HEK293 (cell line): Measurements from ENCODE around the gene HOXB4.

Experiments used
- CTCF ChIA-PET: fragments of 350-600 bp; formaldehyde crosslinking; extraction: SDS; loops from one replicate; lab custom pipeline; 2021; ENCODE audit warnings: antibody characterized with exemption; lab: Yijun Ruan, JAX
- POLR2A ChIA-PET: fragments of 300-600 bp; formaldehyde crosslinking; extraction: SDS; loops from one replicate; lab custom pipeline; 2020; ENCODE audit warnings: antibody characterized with exemption, inconsistent platforms; lab: Yijun Ruan, JAX
- H3K27ac ChIP-seq: fragments of 200-500 bp; sonication (Bioruptor generic); 2 replicates; pipeline ENCODE4 v1.5.1; 2014; ENCODE audit warnings: low read depth, low read length, control low read depth, inconsistent platforms; ENCODE audit errors: extremely low read depth
- H3K36me3 ChIP-seq, 2 experiments: fragments of 200-500 bp in 1 of 2; sonication (Bioruptor generic) in 1 of 2; 1 replicate in 1 of 2; 2 replicates in 1 of 2; pipeline ENCODE4 v1.5.1; 2014 to 2017; ENCODE audit warnings: inconsistent platforms in 2 of 2, low read length in 2 of 2; ENCODE audit not compliant: control insufficient read depth in 2 of 2, insufficient read depth in 1 of 2
- H3K4me1 ChIP-seq: fragments of 200-500 bp; sonication (Bioruptor generic); 2 replicates; pipeline ENCODE4 v1.5.1; 2014; ENCODE audit warnings: mild to moderate bottlenecking, low read length, inconsistent platforms; ENCODE audit not compliant: control insufficient read depth, insufficient read depth
- H3K4me3 ChIP-seq: 2 replicates; pipeline ENCODE4 v1.5.1; 2011; ENCODE audit warnings: low read depth, mild to moderate bottlenecking, control low read depth, low read length, moderate library complexity
- H3K9me3 ChIP-seq: fragments of 200-500 bp; sonication (Bioruptor generic); 2 replicates; pipeline ENCODE4 v1.5.1; 2014; ENCODE audit warnings: low read depth, low read length, inconsistent platforms; ENCODE audit not compliant: control insufficient read depth, insufficient read depth
- HIC1 ChIP-seq: fragments of 450-650 bp; formaldehyde crosslinking; IDR thresholded peaks from 2 replicates; pipeline ENCODE4 v1.5.1; 2016; ENCODE audit warnings: missing biosample characterization, missing genetic modification characterization
- IKZF3 ChIP-seq: fragments of 450-650 bp; IDR thresholded peaks from 2 replicates; pipeline ENCODE4 v1.5.0; 2018; ENCODE audit warnings: missing biosample characterization, mild to moderate bottlenecking, missing genetic modification characterization, moderate library complexity
- PRDM1 ChIP-seq: fragments of 450-650 bp; formaldehyde crosslinking; IDR thresholded peaks from 2 replicates; pipeline ENCODE4; 2016; ENCODE audit warnings: missing biosample characterization, missing genetic modification characterization
- SP3 ChIP-seq: fragments of 450-650 bp; formaldehyde crosslinking; IDR thresholded peaks from 2 replicates; pipeline ENCODE4 v1.5.1; 2016; ENCODE audit warnings: missing biosample characterization, missing genetic modification characterization
- YY2 ChIP-seq: fragments of 450-650 bp; formaldehyde crosslinking; IDR thresholded peaks from 2 replicates; pipeline ENCODE4 v1.5.1; 2016; ENCODE audit warnings: missing biosample characterization, missing genetic modification characterization
- ZBTB1 ChIP-seq: fragments of 450-650 bp; formaldehyde crosslinking; IDR thresholded peaks from 2 replicates; pipeline ENCODE4 v1.5.1; 2016; ENCODE audit warnings: missing biosample characterization, missing genetic modification characterization
- ZBTB8A ChIP-seq: fragments of 450-650 bp; formaldehyde crosslinking; IDR thresholded peaks from 2 replicates; pipeline ENCODE4 v1.5.1; 2016; ENCODE audit warnings: missing biosample characterization, missing genetic modification characterization
- ZEB2 ChIP-seq: fragments of 450-650 bp; formaldehyde crosslinking; IDR thresholded peaks from 2 replicates; pipeline ENCODE4 v1.5.1; 2016; ENCODE audit warnings: missing biosample characterization, missing genetic modification characterization
- ZFP69B ChIP-seq: fragments of 450-650 bp; formaldehyde crosslinking; IDR thresholded peaks from 2 replicates; pipeline ENCODE4 v1.5.1; 2016; ENCODE audit warnings: missing biosample characterization, missing genetic modification characterization
- ZNF132 ChIP-seq: fragments of 450-650 bp; formaldehyde crosslinking; IDR thresholded peaks from 2 replicates; pipeline ENCODE4 v1.5.1; 2017; ENCODE audit warnings: missing biosample characterization, missing genetic modification characterization, borderline replicate concordance
- ZNF18 ChIP-seq: fragments of 450-650 bp; formaldehyde crosslinking; IDR thresholded peaks from 2 replicates; pipeline ENCODE4 v1.5.1; 2016; ENCODE audit warnings: missing biosample characterization, missing genetic modification characterization
- ZNF184 ChIP-seq: fragments of 450-650 bp; IDR thresholded peaks from 2 replicates; pipeline ENCODE4 v1.5.1; 2018; ENCODE audit warnings: missing biosample characterization, mild to moderate bottlenecking, missing genetic modification characterization
- ZNF280C ChIP-seq: fragments of 450-650 bp; formaldehyde crosslinking; IDR thresholded peaks from 2 replicates; pipeline ENCODE4 v1.5.1; 2016; ENCODE audit warnings: missing biosample characterization, missing genetic modification characterization
- ZNF341 ChIP-seq: fragments of 450-650 bp; formaldehyde crosslinking; IDR thresholded peaks from 2 replicates; pipeline ENCODE4; 2016; ENCODE audit warnings: low read depth, missing biosample characterization, missing genetic modification characterization
- ZNF677 ChIP-seq: fragments of 450-650 bp; IDR thresholded peaks from 2 replicates; pipeline ENCODE4 v1.5.0; 2018; ENCODE audit warnings: missing biosample characterization, mild to moderate bottlenecking, missing genetic modification characterization, moderate library complexity
- ZNF768 ChIP-seq: fragments of 450-650 bp; formaldehyde crosslinking; IDR thresholded peaks from 2 replicates; pipeline ENCODE4 v1.5.1; 2018; ENCODE audit warnings: missing biosample characterization, mild to moderate bottlenecking, missing genetic modification characterization
- ZNF785 ChIP-seq: fragments of 450-650 bp; formaldehyde crosslinking; IDR thresholded peaks from 2 replicates; pipeline ENCODE4 v1.5.1; 2016; ENCODE audit warnings: missing biosample characterization, missing genetic modification characterization
- ZSCAN18 ChIP-seq: fragments of 450-650 bp; formaldehyde crosslinking; IDR thresholded peaks from 2 replicates; pipeline ENCODE4 v1.5.1; 2016; ENCODE audit warnings: missing biosample characterization, missing genetic modification characterization

Gene HOXB4

GRCh38 chr17:48575066-48575582, 3.0 kb downstream of the HOXB4 start (continued):
- TF ChIP-seq ZFP69B: peak; percentile 49

GRCh38 chr17:48574505-48575065, 3.6 kb downstream of the HOXB4 start:
- peaks cover 82% of the 10 kb centered on the region for H3K4me1 ChIP-seq
- CTCF ChIA-PET: interaction anchor here (0.6 to 0.9 kb wide), 3 partner anchors 13 to 211 kb away, joined by 4 to 5 read pairs (median 4); no protein-coding TSS in a partner anchor
- peaks cover 0 to 38% of the 10 kb centered on the region in 2 experiments; a peak in 2 of 3 replicates for H3K36me3 ChIP-seq
- peak overlapping the region; percentile 93 for H3K27ac ChIP-seq
- POLR2A ChIA-PET: interaction anchor here (1.3 kb wide), 1 partner anchor 33 kb away, joined by 5 read pairs; no protein-coding TSS in a partner anchor
- no peak overlapping the region for H3K4me3 ChIP-seq
- TF ChIP-seq PRDM1 (tag by site-specific recombination) (peak; percentile 87), ZNF18 (tag by site-specific recombination) (no peak)
- no peaks in the 10 kb centered on the region for H3K9me3 ChIP-seq

GRCh38 chr17:48571826-48572417, 6.2 kb downstream of the HOXB4 start:
- no peak overlapping the region for H3K4me3 ChIP-seq
- peaks cover 99% of the 10 kb centered on the region for H3K4me1 ChIP-seq
- no peaks in the 10 kb centered on the region for H3K9me3 ChIP-seq
- peak overlapping the region; percentile 93 for H3K27ac ChIP-seq
- H3K36me3 ChIP-seq: peaks cover 8 to 39% of the 10 kb centered on the region in 2 experiments
- TF ChIP-seq ZSCAN18 (tag by site-specific recombination): no peak
- no peak for TF ChIP-seq ZFP69B
- TF ChIP-seq ZBTB1 (tag by site-specific recombination): no peak
- peak; percentile 69 for TF ChIP-seq ZNF341
- no peak for TF ChIP-seq SP3
- TF ChIP-seq ZNF132 (tag by site-specific recombination): no peak
- TF ChIP-seq IKZF3 (tag by site-specific recombination): 0 out of 2 replicates have a peak, but pooled peaks have one; percentile 11
- 0 out of 2 replicates have a peak, but pooled peaks have one; percentile 25 for TF ChIP-seq ZBTB8A (tag by site-specific recombination)
- CTCF ChIA-PET: no interaction called here
- POLR2A ChIA-PET: no interaction called here

- ChIA-PET CTCF (interaction anchor here (0.5 kb wide), 1 partner anchor 83 kb away, joined by 7 read pairs; no protein-coding TSS in a partner anchor), POLR2A (interaction anchor here (1.0 kb wide), 1 partner anchor 91 kb away, joined by 3 read pairs; no protein-coding TSS in a partner anchor)
- Histone ChIP-seq H3K27ac (peak overlapping the region; percentile 93), H3K4me1 (peaks cover 100% of the 10 kb centered on the region), H3K9me3 (no peaks in the 10 kb centered on the region), H3K36me3 (peaks cover 8 to 45% of the 10 kb centered on the region in 2 experiments), H3K4me3 (no peak overlapping the region)
- TF ChIP-seq ZNF677 (tag by site-specific recombination) (no peak), HIC1 (tag by site-specific recombination) (peak; percentile 94), ZEB2 (peak; percentile 86), ZNF280C (no peak), ZNF184 (tag by site-specific recombination) (no peak), YY2 (tag by site-specific recombination) (no peak), ZNF785 (tag by site-specific recombination) (no peak), ZNF768 (tag by site-specific recombination) (no peak)
Measured at GRCh38 chr17:48571024-48571818, 6.9 kb downstream of the HOXB4 start.
